Measurements from ENCODE around the gene MFAP2.

The MFAP2 gene

DNA sequence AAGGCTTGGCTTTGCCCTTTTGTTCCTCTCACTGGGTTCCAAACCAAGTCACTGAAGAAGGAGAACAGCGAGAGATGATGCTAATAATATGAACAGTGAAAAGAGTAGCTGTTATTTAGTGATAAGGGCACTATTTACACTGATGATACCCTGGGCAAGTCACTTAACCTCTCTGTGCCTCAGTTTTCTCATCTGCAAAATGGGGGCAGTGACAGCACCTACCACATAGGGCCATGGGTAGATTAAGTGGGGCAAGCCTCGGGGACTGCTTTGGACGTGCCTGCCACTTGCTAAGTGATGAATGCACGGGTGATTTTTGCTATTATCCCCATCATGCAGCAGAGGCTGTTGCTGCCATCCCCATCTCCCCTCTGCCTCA lies 22.1 kb upstream of the MFAP2 start:
- no peak for DNase-seq (ENCODE audit: low read depth)
- in situ Hi-C loops (cut with HindIII; ENCODE audit: low sequenced_read_pairs): no loop called here
- TF ChIP-seq, protein P1, sequence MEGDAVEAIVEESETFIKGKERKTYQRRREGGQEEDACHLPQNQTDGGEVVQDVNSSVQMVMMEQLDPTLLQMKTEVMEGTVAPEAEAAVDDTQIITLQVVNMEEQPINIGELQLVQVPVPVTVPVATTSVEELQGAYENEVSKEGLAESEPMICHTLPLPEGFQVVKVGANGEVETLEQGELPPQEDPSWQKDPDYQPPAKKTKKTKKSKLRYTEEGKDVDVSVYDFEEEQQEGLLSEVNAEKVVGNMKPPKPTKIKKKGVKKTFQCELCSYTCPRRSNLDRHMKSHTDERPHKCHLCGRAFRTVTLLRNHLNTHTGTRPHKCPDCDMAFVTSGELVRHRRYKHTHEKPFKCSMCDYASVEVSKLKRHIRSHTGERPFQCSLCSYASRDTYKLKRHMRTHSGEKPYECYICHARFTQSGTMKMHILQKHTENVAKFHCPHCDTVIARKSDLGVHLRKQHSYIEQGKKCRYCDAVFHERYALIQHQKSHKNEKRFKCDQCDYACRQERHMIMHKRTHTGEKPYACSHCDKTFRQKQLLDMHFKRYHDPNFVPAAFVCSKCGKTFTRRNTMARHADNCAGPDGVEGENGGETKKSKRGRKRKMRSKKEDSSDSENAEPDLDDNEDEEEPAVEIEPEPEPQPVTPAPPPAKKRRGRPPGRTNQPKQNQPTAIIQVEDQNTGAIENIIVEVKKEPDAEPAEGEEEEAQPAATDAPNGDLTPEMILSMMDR (IDR thresholded peaks at IDR 0.05; ENCODE audit: low read depth, low read length, missing control alignments): no peak
- H3K4me3 ChIP-seq (ENCODE audit: low read depth, low read length): no peak overlapping the region

DNA sequence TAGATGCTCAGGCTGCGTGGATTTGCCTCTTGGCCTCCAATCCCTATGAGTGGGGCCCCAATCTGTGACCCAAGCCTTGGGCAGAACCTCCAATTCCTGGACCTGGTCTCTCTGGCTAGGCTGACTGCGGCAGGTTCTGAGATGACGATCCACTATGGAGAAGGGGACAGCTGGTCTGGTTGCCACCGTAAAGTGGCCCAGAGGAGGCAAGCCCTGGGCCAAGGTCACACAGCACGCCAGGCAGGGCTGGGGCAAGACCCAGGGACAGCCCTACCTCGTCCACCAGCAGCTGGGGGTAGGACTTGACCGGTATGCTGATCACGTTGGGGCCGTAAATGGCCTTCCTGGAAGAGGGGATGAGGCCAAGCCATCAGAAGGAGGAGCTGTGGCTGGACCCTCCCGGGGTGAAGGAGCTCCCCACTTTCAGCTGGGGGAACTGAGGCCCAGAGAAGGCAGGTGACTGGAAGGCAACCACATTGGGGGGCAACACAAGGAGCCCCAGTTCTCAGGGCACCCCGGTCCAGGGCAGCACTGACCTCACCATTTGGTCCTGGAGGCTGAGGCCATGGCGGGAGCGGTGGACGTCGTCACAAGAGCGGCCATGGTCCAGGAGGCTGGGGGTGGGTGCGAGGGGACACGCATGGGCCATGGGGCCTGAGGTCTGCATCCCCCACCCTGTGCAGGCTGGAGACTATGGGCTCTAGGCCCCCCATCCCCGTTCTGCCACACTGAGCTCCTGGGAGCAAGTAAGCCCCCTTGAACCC lies 21.5 kb upstream of the MFAP2 start:
- TF ChIP-seq, protein P1 (IDR thresholded peaks at IDR 0.05; ENCODE audit: low read depth, low read length, missing control alignments): no peak
- DNase-seq (ENCODE audit: low read depth): no peak
- no peak overlapping the region for H3K4me3 ChIP-seq (ENCODE audit: low read depth, low read length)
- in situ Hi-C loops (cut with HindIII; ENCODE audit: low sequenced_read_pairs): no loop called here

DNA sequence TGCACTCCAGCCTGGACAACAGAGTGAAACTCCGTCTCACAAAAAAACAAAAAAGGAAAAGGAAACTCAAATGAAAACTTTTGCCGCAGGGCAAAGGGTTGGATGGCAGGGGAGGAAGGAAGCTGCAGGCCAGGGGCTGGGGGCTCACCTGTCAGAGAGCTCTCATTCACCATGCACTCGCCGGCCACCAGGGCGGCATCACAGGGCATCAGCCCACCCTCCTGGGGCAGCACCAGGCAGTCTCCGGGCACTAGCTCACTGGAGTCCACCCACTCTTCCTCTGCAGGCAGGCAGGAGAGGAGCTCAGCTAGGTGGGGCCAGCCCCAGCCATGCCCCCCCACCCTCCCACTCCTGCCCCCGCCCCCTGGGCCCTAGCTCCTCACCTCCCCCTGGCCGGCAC lies 19.4 kb upstream of the MFAP2 start:
- in situ Hi-C loops (cut with HindIII; ENCODE audit: low sequenced_read_pairs): no loop called here
- TF ChIP-seq, protein P1 (IDR thresholded peaks at IDR 0.05; ENCODE audit: low read depth, low read length, missing control alignments): no peak
- DNase-seq (ENCODE audit: low read depth): no peak
- no peak overlapping the region for H3K4me3 ChIP-seq (ENCODE audit: low read depth, low read length)

DNA sequence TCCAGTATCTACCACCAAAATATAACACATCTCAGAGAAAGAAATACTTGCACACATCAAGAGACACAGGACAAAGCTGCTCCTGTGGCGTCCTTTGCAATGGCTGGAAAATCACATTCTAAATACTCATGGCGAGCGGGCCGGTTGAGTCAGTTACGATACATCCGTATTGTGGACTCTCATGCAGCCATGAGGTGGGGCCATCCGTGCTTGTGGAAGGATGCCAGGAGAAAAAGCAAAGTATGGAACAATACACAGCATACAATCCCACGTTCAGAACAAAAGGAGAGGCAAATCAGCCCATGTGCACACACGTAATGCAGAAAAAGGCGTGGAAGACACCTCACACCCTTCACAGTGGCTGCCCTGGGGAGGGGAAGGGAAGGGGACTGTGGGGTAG lies 18.2 kb upstream of the MFAP2 start:
- TF ChIP-seq, protein P1 (IDR thresholded peaks at IDR 0.05; ENCODE audit: low read depth, low read length, missing control alignments): no peak
- in situ Hi-C loops (cut with HindIII; ENCODE audit: low sequenced_read_pairs): no loop called here
- H3K4me3 ChIP-seq (ENCODE audit: low read depth, low read length): no peak overlapping the region
- no peak for DNase-seq (ENCODE audit: low read depth)

DNA sequence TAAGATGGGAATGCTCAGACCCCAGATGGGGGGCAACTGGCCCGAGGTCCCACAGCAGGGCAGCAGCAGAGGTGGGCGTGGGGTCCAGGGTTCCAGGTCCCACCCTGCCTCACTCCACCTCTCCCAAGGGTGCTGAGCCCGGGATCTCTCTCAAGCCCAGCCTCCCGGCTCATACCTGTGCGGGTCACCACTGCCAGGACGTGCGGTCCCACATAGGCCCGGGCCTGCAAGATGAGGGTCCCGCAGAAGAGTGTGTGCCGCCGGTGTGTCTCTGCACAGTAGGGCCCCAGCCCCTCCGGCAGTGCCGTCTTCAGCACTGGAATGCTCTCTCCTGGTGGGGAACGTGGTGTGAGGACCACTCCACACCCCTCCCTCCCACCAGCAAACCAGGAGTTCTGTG lies 16.4 kb upstream of the MFAP2 start:
- in situ Hi-C loops (cut with HindIII; ENCODE audit: low sequenced_read_pairs): no loop called here
- TF ChIP-seq, protein P1 (IDR thresholded peaks at IDR 0.05; ENCODE audit: low read depth, low read length, missing control alignments): no peak
- no peak for DNase-seq (ENCODE audit: low read depth)

DNA sequence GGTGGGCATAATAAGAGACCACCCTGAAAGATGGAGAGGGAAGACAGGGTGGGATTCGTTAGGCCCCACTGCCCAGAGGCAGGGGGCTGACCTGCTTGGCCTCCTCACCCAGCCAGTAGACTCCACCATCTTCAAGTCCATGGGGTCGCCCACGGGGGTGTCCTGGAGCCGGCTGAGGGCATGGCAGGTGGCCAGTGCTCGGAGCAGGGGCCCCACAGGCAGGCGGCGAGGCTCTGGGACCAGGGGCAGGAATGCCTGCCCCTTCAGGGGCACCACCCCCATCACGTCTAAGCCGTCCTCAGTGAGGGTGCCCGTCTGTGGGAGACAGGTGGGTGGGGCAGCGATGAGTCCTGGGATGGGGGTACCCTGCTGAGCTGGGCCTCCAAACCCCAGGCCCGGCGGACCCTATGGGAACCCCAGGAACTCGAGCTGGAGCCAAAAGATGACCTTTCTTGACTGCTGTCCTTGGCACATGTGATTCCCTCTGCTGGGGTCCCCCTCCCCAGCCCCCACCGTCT lies 13.2 kb upstream of the MFAP2 start:
- TF ChIP-seq, protein P1 (IDR thresholded peaks at IDR 0.05; ENCODE audit: low read depth, low read length, missing control alignments): no peak
- no peak for DNase-seq (ENCODE audit: low read depth)
- in situ Hi-C loops (cut with HindIII; ENCODE audit: low sequenced_read_pairs): no loop called here
- H3K4me3 ChIP-seq (ENCODE audit: low read depth, low read length): no peak overlapping the region

More for the DNA sequence above, 16.4 kb upstream of the MFAP2 start:
- H3K4me3 ChIP-seq (ENCODE audit: low read depth, low read length): no peak overlapping the region
